Adrenal gland (tissue), 12 donors: ENCODE data around the gene TP53AIP1. TPM values are rescaled to one million over a fixed set of nuclear protein-coding genes. Genes with fewer than 3 reads are reported as not detected.

Experiments used
- DNase-seq, 7 donors: peaks; one replicate each; pipeline ENCODE4 v3.0.0-alpha.2; 2019 to 2020
- H3K27ac ChIP-seq, 5 donors: fragments of 200-600 bp; sonication (generic) in 4 of 5; 1 replicate in 3 of 5; 2 replicates in 2 of 5; pipeline versions ENCODE4 v1.5.1 to v1.8.0; 2016 to 2020; ENCODE audit warnings: mild to moderate bottlenecking in 1 of 5
- H3K27me3 ChIP-seq: fragments of 200-600 bp; 2 replicates; pipeline ENCODE4 v1.8.0; 2021
- H3K36me3 ChIP-seq, 2 donors: fragments of 200-600 bp; replicated peaks in 1 of 2; 1 replicate in 1 of 2; 2 replicates in 1 of 2; pipeline versions ENCODE4 v1.5.1 to v1.8.0; 2018 to 2022
- H3K4me1 ChIP-seq, 2 donors: fragments of 200-600 bp; replicated peaks in 1 of 2; 1 replicate in 1 of 2; 2 replicates in 1 of 2; pipeline versions ENCODE4 v1.5.1 to v1.8.0; 2018 to 2021
- H3K4me3 ChIP-seq, 4 donors: fragments of 200-600 bp; sonication (generic) in 3 of 4; one replicate each; pipeline ENCODE4 v1.5.1; 2016 to 2018
- H3K9me3 ChIP-seq, 3 donors: fragments of 200-600 bp; sonication (generic) in 1 of 3; replicated peaks in 1 of 3; 1 replicate in 2 of 3; 2 replicates in 1 of 3; pipeline versions ENCODE4 v1.5.1 to v1.8.0; 2016 to 2021
- CTCF ChIP-seq, 6 experiments: fragments of 450-650 bp in 4 of 6; fragments of 200-600 bp in 2 of 6; sonication (generic) in 1 of 6; IDR thresholded peaks; 1 replicate in 5 of 6; 2 replicates in 1 of 6; pipeline versions ENCODE4 v1.5.1 to v1.8.0; 2016 to 2021; ENCODE audit warnings: antibody characterized with exemption in 6 of 6, mild to moderate bottlenecking in 2 of 6, moderate library complexity in 1 of 6
- POLR2A ChIP-seq, 2 donors: fragments of 450-650 bp; IDR thresholded peaks; one replicate each; pipeline ENCODE4 v1.6.1; 2017; ENCODE audit warnings: antibody characterized with exemption in 2 of 2, mild to moderate bottlenecking in 2 of 2, moderate library complexity in 1 of 2
- WGBS, 4 donors: extraction: QIAGEN DNeasy Blood & Tissue Kit in 2 of 4; methylation state at CpG; one replicate each; pipeline versions ENCODE4 v1.1.5 to v1.1.7; 2013 to 2017; 5-methylcytosine and 5-hydroxymethylcytosine counted together
- intact Hi-C, 2 donors: fragments of 100-400 bp; cut with DNase I; formaldehyde crosslinking; loops; one replicate each; pipeline versions ENCODE4 v1.14.1 to v1.15.0; 2022 to 2023
- polyA plus RNA-seq, 3 donors: library from polyadenylated mRNA; stranded (reverse); fragments of 200-250 nt in 2 of 3; fragments of 350-450 nt in 1 of 3; fragmentation: Illumina TruSeq in 1 of 3; extraction: RNeasy Lipid Tissue Mini Kit (QIAGEN cat#74804) in 1 of 3; gene quantifications; one replicate each; pipeline ENCODE4 v1.2.3, GENCODE V29; 2013 to 2014
- total RNA-seq, 9 donors: library from RNA; depleted of rRNA in 4 of 9; stranded (reverse); fragments of >200 nt in 4 of 9; fragments of 120-200 nt in 1 of 9; fragmentation: NEBNext Ultra II Directional in 1 of 9; extraction: Animal tissue kit (Norgen Biotek cat#: 25700) in 1 of 9; gene quantifications; one replicate each; pipeline versions ENCODE4 v1.1.0 to v1.2.4, GENCODE V29; 2013 to 2023
- donor health status: healthy with polysubstance abuse.
- donor health status: Bipolar disorder and iron deficiency.
- donor health status: DM: yes; HTN: yes; CAD: no.
- donor health status: DM: no; HTN: no; CAD: no.
- donor health status: DM: no; HTN: no; CAD: no.
- donor health status: DM: yes; HTN: yes; CAD: no.

The TP53AIP1 gene
- total and polyA plus RNA-seq, 12 donors: 0.11 to 1.7 (median 0.30) TPM; not detected in 2

- Histone ChIP-seq H3K9me3 (no peaks in the 10 kb centered on the region), H3K36me3 (no peaks in the 10 kb centered on the region), H3K4me3 (peak within 1 kb of the TSS in 3 of 4 donors; percentile 3 to 82 (median 66)), H3K27ac (peak within 1 kb of the TSS; percentile 37 to 92 (median 71)), H3K4me1 (peaks cover 41 to 46% of the 10 kb centered on the region in 2 donors), H3K27me3 (no peaks in the 10 kb centered on the region)
- 0 to 1% (median 0%) methylated on average over 17 to 85 of the region's 85 CpGs for WGBS, 4 donors
- intact Hi-C loops: loop anchor here in 1 of 2 donors (2.0 kb wide), 1 partner anchor 64 kb away; no protein-coding TSS in a partner anchor
- TF ChIP-seq CTCF (IDR thresholded peaks at IDR 0.05): no peak
- peak in 1 of 2 donors; percentile 47 for TF ChIP-seq POLR2A (IDR thresholded peaks at IDR 0.05)
- DNase-seq: peak; percentile 63 to 84 (median 77)
Measured at GRCh38 chr11:128890543-128891368, 51.9 kb downstream of the TP53AIP1 start, which contains the start of gene KCNJ5. TSS of gene KCNJ5 (plus strand) at chr11:128891356. CDS start at chr11:128911274, 19,918 bp downstream.

- H3K27ac ChIP-seq: peak overlapping the region in 3 of 5 donors; percentile 71 to 92 (median 83)
- DNase-seq: no peak
- H3K36me3 ChIP-seq: no peaks in the 10 kb centered on the region
- no peak for TF ChIP-seq POLR2A (IDR thresholded peaks at IDR 0.05)
- no peak for TF ChIP-seq CTCF (IDR thresholded peaks at IDR 0.05)
- peaks cover 35 to 40% of the 10 kb centered on the region in 2 donors for H3K4me1 ChIP-seq
- 22 to 36% (median 23%) methylated on average over 8 to 9 of the region's 9 CpGs; no CpG with 5 or more reads in 1 of the 4 donors for WGBS, 4 donors
- intact Hi-C loops: loop anchor here in 1 of 2 donors (2.0 kb wide), 1 partner anchor 65 kb away; no protein-coding TSS in a partner anchor
- peak overlapping the region in 1 of 4 donors; percentile 82 for H3K4me3 ChIP-seq
- H3K9me3 ChIP-seq: no peaks in the 10 kb centered on the region
- no peaks in the 10 kb centered on the region for H3K27me3 ChIP-seq
Measured at GRCh38 chr11:128890216-128890542, 52.5 kb downstream of the TP53AIP1 start.

- DNase-seq: no peak
- peak overlapping the region in 1 of 4 donors; percentile 82 for H3K4me3 ChIP-seq
- H3K36me3 ChIP-seq: no peaks in the 10 kb centered on the region
- H3K9me3 ChIP-seq: no peaks in the 10 kb centered on the region
- intact Hi-C loops: loop anchor here (2.0 to 10.0 kb wide), 2 partner anchors 65 to 435 kb away; no protein-coding TSS in a partner anchor
- 78 to 100% (median 84%) methylated on average over 3 to 8 of the region's 8 CpGs for WGBS, 4 donors
- TF ChIP-seq CTCF (IDR thresholded peaks at IDR 0.05): no peak
- no peak for TF ChIP-seq POLR2A (IDR thresholded peaks at IDR 0.05)
- peaks cover 33 to 36% of the 10 kb centered on the region in 2 donors for H3K4me1 ChIP-seq
- H3K27ac ChIP-seq: peak overlapping the region in 2 of 5 donors; percentile 83 to 92
- no peaks in the 10 kb centered on the region for H3K27me3 ChIP-seq
Measured at GRCh38 chr11:128889657-128890213, 52.9 kb downstream of the TP53AIP1 start.
